Activated CD8-positive, alpha-beta T cell treated with anti-CD3 and anti-CD28 coated beads for 36 hours (primary cell): ENCODE results near the gene ADM2. TPM values are rescaled to one million over a fixed set of nuclear protein-coding genes. Genes with fewer than 3 reads are reported as not detected.

ENCODE experiments used
- ATAC-seq: fragments of 200-7000 bp; cut with Tn5 transposase; one replicate; pipeline ENCODE4 v1.10.0; 2021; ENCODE audit warnings: mild to moderate bottlenecking, moderate library complexity
- CTCF ChIA-PET: fragments of 350-600 bp; sonication (Branson Sonifier 250); formaldehyde crosslinking; loops from one replicate; lab custom pipeline; 2021; ENCODE audit warnings: antibody characterized with exemption; lab: Charles Lee
- POLR2A ChIA-PET: fragments of 350-600 bp; sonication (Branson Sonifier 250); formaldehyde crosslinking; loops from one replicate; lab custom pipeline; 2021; ENCODE audit warnings: antibody characterized with exemption; lab: Charles Lee
- DNase-seq: peaks from one replicate; pipeline ENCODE4 v3.0.0-alpha.2; 2020
- H3K27ac Mint-ChIP-seq: one replicate; pipeline ENCODE4 v1.8.0; 2021; ENCODE audit warnings: mild to moderate bottlenecking, mixed read lengths
- H3K27me3 Mint-ChIP-seq: one replicate; pipeline ENCODE4 v1.8.0; 2021; ENCODE audit warnings: mixed read lengths
- H3K36me3 Mint-ChIP-seq: one replicate; pipeline ENCODE4 v1.8.0; 2021; ENCODE audit warnings: low read depth, mixed read lengths
- H3K4me1 Mint-ChIP-seq: one replicate; pipeline ENCODE4 v1.8.0; 2021; ENCODE audit warnings: low read depth, mixed read lengths
- H3K4me3 Mint-ChIP-seq: one replicate; pipeline ENCODE4 v1.8.0; 2021; ENCODE audit warnings: mild to moderate bottlenecking, moderate library complexity, mixed read lengths
- H3K9me3 Mint-ChIP-seq: one replicate; pipeline ENCODE4 v1.8.0; 2021; ENCODE audit warnings: mixed read lengths
- CTCF ChIP-seq: fragments of 200-600 bp; IDR thresholded peaks from one replicate; pipeline ENCODE4 v1.8.0; 2022; ENCODE audit warnings: antibody characterized with exemption, mild to moderate bottlenecking
- intact Hi-C: fragments of 100-400 bp; cut with micrococcal nuclease; formaldehyde crosslinking; loops from one replicate; pipeline ENCODE4 v1.10.0; 2022
- total RNA-seq, 2 experiments: library from RNA; stranded (reverse); gene quantifications; one replicate each; pipeline ENCODE4 v1.2.3, GENCODE V29; 2021

The ADM2 gene
- total RNA-seq, 2 experiments from 2014 or later = 5.5 to 6.8 TPM

- DNase-seq = no peak
- Mint-ChIP-seq H3K27ac (no peak overlapping the region), H3K4me3 (peak overlapping the region; percentile 31), H3K36me3 (peaks cover 14% of the 10 kb centered on the region), H3K27me3 (no peaks in the 10 kb centered on the region), H3K4me1 (peaks cover 10% of the 10 kb centered on the region), H3K9me3 (no peaks in the 10 kb centered on the region)
- intact Hi-C loops = no loop called here
- CTCF ChIA-PET = interaction anchor here (0.8 to 9.9 kb wide), 4 partner anchors 18 to 116 kb away, joined by 3 to 80 read pairs (median 8); partner anchors contain the start of gene SCO2
- ATAC-seq = no peak
- TF ChIP-seq CTCF = no peak
- POLR2A ChIA-PET = interaction anchor here (8.0 kb wide), 1 partner anchor 19 kb away, joined by 111 read pairs; the partner anchor contains the start of gene SCO2
Measured at GRCh38 chr22:50505276-50505775, 24.0 kb downstream of the ADM2 start.

GRCh38 chr22:50505776-50506610 lies 24.6 kb downstream of the ADM2 start:
- ChIA-PET POLR2A (interaction anchor here (8.0 kb wide), 1 partner anchor 18 kb away, joined by 111 read pairs; the partner anchor contains the start of gene SCO2), CTCF (interaction anchor here (0.9 to 9.9 kb wide), 4 partner anchors 8 to 115 kb away, joined by 5 to 80 read pairs (median 8); partner anchors contain the start of gene SCO2)
- H3K27me3 Mint-ChIP-seq = no peaks in the 10 kb centered on the region
- H3K4me1 Mint-ChIP-seq = peaks cover 12% of the 10 kb centered on the region
- H3K27ac Mint-ChIP-seq = no peak overlapping the region
- no peak for ATAC-seq
- DNase-seq = no peak
- H3K9me3 Mint-ChIP-seq = no peaks in the 10 kb centered on the region
- intact Hi-C loops = no loop called here
- H3K36me3 Mint-ChIP-seq = peaks cover 14% of the 10 kb centered on the region
- no peak for TF ChIP-seq CTCF
- H3K4me3 Mint-ChIP-seq = peak overlapping the region; percentile 98

DNA sequence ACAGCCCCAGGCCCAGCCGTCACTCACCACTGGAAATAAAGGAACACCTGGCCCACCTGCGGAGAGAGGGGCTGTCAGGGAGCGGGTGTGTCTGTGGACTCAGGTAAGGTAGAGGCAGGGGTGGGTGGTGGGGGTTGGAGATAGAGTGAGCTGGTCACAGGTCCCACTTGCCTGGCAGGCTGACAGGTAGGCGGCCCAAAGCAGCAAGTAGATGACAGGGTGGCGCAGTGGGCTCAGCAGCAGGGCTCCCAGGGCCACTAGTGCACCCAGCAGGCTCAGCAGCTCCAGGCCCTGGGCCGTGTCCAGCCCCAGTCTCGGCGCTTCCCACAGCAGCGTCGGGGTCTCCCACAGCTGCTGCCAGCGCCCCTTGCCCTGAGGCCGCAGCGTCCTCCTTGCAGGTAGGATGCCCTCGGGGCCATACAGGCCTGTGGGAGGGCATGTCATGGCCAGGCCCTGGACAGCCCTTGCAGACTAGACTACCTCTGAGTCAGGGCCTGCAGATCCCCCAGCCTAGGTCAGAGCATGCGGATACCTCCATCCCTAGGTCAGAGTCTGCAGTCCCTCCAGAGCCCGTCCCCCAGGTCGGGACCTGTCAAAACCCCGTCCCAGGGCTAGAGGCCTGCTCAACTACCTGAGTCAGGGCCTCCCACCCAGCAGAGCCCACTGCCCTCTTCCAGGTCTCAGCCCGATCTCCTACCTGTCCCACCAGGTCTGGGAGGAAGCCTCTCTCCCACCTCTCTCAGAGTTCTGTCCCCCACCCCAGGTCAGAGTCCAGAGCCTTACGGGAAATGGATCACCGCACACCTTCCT lies 25.5 kb downstream of the ADM2 start:
- Mint-ChIP-seq H3K36me3 (peaks cover 14% of the 10 kb centered on the region), H3K4me3 (peak overlapping the region; percentile 98), H3K27ac (peak overlapping the region; percentile 88), H3K9me3 (no peaks in the 10 kb centered on the region), H3K27me3 (no peaks in the 10 kb centered on the region), H3K4me1 (peaks cover 12% of the 10 kb centered on the region)
- CTCF ChIA-PET = interaction anchor here (0.9 to 9.9 kb wide), 5 partner anchors 8 to 114 kb away, joined by 5 to 80 read pairs (median 10); partner anchors contain the start of gene SCO2
- POLR2A ChIA-PET = interaction anchor here (1.1 to 8.0 kb wide), 5 partner anchors 17 to 72 kb away, joined by 4 to 111 read pairs (median 7); partner anchors contain the start of genes CPT1B and SCO2
- intact Hi-C loops = no loop called here
- ATAC-seq = no peak
- DNase-seq = no peak
- no peak for TF ChIP-seq CTCF

DNA sequence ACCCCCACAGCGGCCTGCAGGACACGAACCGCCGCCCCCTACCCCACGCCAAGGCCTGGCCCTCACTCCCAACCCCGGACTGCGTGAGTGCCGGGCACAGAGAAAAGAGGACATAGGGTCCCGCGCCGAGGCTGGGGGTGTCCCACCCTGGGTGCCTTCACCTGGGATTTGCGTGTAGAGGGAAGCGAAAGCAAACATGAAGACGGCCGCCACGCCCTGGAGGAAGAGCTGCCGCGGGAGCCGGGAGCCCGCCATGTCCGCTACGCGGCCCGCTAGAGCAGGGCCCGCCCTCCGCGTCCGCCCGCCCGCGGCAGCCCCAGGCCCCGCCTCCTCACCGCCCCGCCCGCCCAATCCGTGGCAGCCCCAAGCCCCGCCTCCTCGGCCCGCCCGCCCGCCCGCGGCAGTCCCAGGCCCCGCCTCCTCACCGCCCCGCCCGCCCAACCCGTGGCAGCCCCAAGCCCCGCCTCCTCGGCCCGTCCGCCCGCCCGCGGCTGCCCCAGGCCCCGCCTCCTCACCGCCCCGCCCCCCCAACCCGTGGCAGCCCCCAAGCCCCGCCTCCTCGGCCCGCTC lies 26.2 kb downstream of the ADM2 start, which contains the start of gene LMF2:
LMF2 (minus strand) TSS at position 282 of the 570 bp plus-strand sequence; CDS start at position 255, 27 bp downstream.
- CTCF ChIA-PET = interaction anchor here (0.6 to 9.9 kb wide), 9 partner anchors 9 to 114 kb away, joined by 3 to 80 read pairs (median 5); partner anchors contain the start of genes SCO2, SYCE3 and TYMP
- peak within 1 kb of the TSS; percentile 98 for H3K4me3 Mint-ChIP-seq
- TF ChIP-seq CTCF = no peak
- ATAC-seq = peak; percentile 83
- no peaks in the 10 kb centered on the region for H3K9me3 Mint-ChIP-seq
- peaks cover 17% of the 10 kb centered on the region for H3K36me3 Mint-ChIP-seq
- H3K4me1 Mint-ChIP-seq = peaks cover 18% of the 10 kb centered on the region
- peak; percentile 93 for DNase-seq
- POLR2A ChIA-PET = interaction anchor here (0.6 to 8.0 kb wide), 13 partner anchors 12 to 264 kb away, joined by 3 to 111 read pairs (median 6); partner anchors contain the start of genes CPT1B and SCO2
- no peaks in the 10 kb centered on the region for H3K27me3 Mint-ChIP-seq
- intact Hi-C loops = no loop called here
- H3K27ac Mint-ChIP-seq = peak within 1 kb of the TSS; percentile 97
